DOHH2 (cell line): ENCODE results near the gene PTPRH.

Experiments used
- H3F3A ChIP-seq: fragments of 200-600 bp; sonication (generic), shearing (Covaris generic); 2 replicates; pipeline ENCODE4 v1.6.0; 2016; ENCODE audit warnings: antibody characterized with exemption, mild to moderate bottlenecking; ENCODE audit not compliant: control insufficient read depth, insufficient read depth
- H3K27ac ChIP-seq: fragments of 200-600 bp; sonication (generic); 2 replicates; pipeline ENCODE4 v1.5.1; 2014; ENCODE audit warnings: low read depth, mild to moderate bottlenecking, low read length, moderate library complexity
- H3K27me3 ChIP-seq: fragments of 200-600 bp; sonication (generic); 2 replicates; pipeline ENCODE4 v1.6.1; 2014; ENCODE audit warnings: mild to moderate bottlenecking, low read length, mixed read lengths; ENCODE audit not compliant: control insufficient read depth
- H3K36me3 ChIP-seq: fragments of 200-600 bp; sonication (generic); 2 replicates; pipeline ENCODE4 v1.6.1; 2014; ENCODE audit warnings: mild to moderate bottlenecking, low read length, moderate library complexity, mixed read lengths; ENCODE audit not compliant: control insufficient read depth
- H3K4me1 ChIP-seq: fragments of 200-600 bp; sonication (generic); 2 replicates; pipeline ENCODE4 v1.6.1; 2014; ENCODE audit warnings: mild to moderate bottlenecking, low read length, mixed read lengths; ENCODE audit not compliant: control insufficient read depth
- H3K4me2 ChIP-seq: fragments of 200-600 bp; sonication (generic); 2 replicates; pipeline ENCODE4 v1.6.0; 2014; ENCODE audit warnings: mild to moderate bottlenecking, low read length, moderate library complexity
- H3K4me3 ChIP-seq: fragments of 200-600 bp; sonication (generic); 2 replicates; pipeline ENCODE4 v1.5.1; 2014; ENCODE audit warnings: mild to moderate bottlenecking, low read length, mixed read lengths
- H3K79me2 ChIP-seq: fragments of 200-600 bp; sonication (generic); 2 replicates; pipeline ENCODE4 v1.6.1; 2014; ENCODE audit warnings: mild to moderate bottlenecking, low read length, mixed read lengths; ENCODE audit not compliant: control insufficient read depth
- H3K9me2 ChIP-seq: fragments of 200-600 bp; sonication (generic); replicated peaks from 2 replicates; pipeline ENCODE4 v1.6.1; 2014; ENCODE audit warnings: mild to moderate bottlenecking, low read length, mixed read lengths; ENCODE audit not compliant: control insufficient read depth
- H3K9me3 ChIP-seq: fragments of 200-600 bp; sonication (generic); 2 replicates; pipeline ENCODE4 v1.6.1; 2014; ENCODE audit warnings: antibody characterized with exemption, low read length, mixed read lengths; ENCODE audit not compliant: control insufficient read depth, insufficient read depth
- H4K20me1 ChIP-seq: fragments of 200-600 bp; sonication (generic); 2 replicates; pipeline ENCODE4 v1.6.0; 2014; ENCODE audit warnings: low read depth, mild to moderate bottlenecking, antibody characterized with exemption, low read length, moderate library complexity; ENCODE audit not compliant: control insufficient read depth, insufficient read depth
- EZH2phosphoT487 ChIP-seq: fragments of 200-600 bp; sonication (generic); IDR thresholded peaks from 2 replicates; pipeline ENCODE4 v1.6.1; 2017; ENCODE audit warnings: borderline replicate concordance, mild to moderate bottlenecking, antibody characterized with exemption, low read length, moderate library complexity, mixed read lengths
- TF ChIP-seq, protein P1 (sequence below): fragments of 200-600 bp; sonication (generic); IDR thresholded peaks from one replicate; pipeline ENCODE4 v1.5.1; 2014; ENCODE audit warnings: antibody characterized with exemption, mild to moderate bottlenecking, low read depth, low read length; ENCODE audit not compliant: poor library complexity, severe bottlenecking

The PTPRH gene

DNA sequence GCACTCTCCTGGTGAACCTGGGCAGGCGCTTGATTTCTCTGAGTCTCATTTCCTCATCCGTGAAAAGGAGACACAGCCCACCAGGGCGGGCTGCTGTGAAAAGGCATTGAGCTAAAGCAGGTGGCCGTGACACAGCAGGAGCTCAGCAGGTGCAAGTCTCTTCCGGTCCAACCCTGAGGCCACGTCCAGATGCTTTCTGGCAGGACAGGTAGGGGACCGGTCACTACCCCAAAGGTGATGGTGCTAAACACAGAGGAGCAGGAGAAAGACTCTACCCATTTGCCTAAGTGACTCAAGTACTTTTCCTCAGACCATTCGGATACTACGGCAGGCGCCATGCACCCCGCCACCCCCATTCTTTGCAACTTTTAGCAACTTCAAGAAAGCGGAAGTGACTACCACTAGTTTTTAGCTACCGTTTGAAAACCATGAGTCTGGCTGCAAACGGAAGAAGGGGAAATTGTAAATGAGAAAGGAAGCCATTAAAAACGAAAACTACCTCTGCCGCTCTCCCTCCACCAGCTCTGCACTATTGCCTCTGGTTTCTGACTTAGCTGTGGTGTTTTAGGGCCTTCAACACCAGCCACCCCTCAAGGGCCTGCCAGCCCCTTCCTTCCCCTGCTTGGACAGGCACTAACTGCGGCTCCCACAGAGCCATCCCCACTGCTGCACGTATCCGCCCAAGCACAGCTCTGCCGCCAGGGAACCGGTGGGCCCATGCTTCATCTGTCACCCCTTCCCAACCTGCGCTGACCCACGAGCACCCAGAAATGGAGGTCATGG is 44.7 kb upstream of the PTPRH start:
- peak overlapping the region; percentile 99 for H3K4me2 ChIP-seq
- TF ChIP-seq, protein P1, sequence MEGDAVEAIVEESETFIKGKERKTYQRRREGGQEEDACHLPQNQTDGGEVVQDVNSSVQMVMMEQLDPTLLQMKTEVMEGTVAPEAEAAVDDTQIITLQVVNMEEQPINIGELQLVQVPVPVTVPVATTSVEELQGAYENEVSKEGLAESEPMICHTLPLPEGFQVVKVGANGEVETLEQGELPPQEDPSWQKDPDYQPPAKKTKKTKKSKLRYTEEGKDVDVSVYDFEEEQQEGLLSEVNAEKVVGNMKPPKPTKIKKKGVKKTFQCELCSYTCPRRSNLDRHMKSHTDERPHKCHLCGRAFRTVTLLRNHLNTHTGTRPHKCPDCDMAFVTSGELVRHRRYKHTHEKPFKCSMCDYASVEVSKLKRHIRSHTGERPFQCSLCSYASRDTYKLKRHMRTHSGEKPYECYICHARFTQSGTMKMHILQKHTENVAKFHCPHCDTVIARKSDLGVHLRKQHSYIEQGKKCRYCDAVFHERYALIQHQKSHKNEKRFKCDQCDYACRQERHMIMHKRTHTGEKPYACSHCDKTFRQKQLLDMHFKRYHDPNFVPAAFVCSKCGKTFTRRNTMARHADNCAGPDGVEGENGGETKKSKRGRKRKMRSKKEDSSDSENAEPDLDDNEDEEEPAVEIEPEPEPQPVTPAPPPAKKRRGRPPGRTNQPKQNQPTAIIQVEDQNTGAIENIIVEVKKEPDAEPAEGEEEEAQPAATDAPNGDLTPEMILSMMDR, result no peak
- no peak for TF ChIP-seq EZH2phosphoT487
- H3K27ac ChIP-seq, result peak overlapping the region; percentile 99

DNA sequence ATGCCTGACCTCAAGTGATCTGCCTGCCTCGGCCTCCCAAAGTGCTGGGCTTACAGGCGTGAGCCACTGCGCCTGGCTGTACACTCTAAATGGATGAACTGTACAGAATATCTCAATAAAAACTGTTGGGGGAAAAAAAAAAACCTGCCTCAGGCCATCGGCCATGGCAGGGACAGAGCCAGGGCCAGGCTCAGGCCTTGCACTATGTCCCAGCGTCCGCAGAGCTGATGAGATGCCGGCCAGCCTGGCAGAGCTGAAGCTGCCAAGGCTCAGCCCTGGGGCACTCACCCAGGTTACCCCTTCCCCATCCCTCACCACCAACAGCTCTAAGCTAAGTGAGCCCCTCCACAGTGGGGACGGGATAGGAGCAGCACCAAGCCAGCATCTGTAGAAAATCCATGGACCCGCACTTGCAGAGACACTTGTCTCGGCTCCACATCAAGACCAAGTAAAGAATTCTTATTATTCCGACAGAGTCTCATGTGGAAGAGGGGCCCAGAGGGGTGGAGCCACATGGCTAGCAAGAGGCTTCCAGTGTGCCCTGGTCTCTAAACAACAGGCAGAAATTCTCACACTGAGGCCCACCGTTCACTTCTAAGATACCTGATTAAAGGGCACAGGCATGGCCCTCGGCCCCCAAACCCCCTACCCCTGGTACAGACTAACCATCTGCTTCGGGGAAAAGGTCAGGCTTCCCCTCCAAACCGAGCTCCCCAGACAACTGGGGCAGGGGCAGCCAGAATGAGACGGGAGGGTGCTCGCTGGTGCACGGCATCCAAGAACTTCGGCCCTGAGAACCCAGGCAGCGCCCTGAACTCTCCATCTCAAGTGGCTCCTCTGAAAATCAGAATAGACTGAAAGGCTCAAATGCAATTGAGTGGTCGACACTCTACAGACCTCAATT is 43.7 kb upstream of the PTPRH start:
- H4K20me1 ChIP-seq, result peaks cover 30% of the 10 kb centered on the region; the same call in 1 of the 2 replicates
- no peaks in the 10 kb centered on the region for H3K9me2 ChIP-seq
- peaks cover 100% of the 10 kb centered on the region for H3K79me2 ChIP-seq
- H3K27ac ChIP-seq, result peak overlapping the region; percentile 99
- no peaks in the 10 kb centered on the region for H3K9me3 ChIP-seq
- TF ChIP-seq, protein P1, result no peak
- TF ChIP-seq EZH2phosphoT487, result no peak
- H3F3A ChIP-seq, result peaks cover 29% of the 10 kb centered on the region
- peak overlapping the region; percentile 97 for H3K4me3 ChIP-seq
- peaks cover 95% of the 10 kb centered on the region for H3K36me3 ChIP-seq
- H3K27me3 ChIP-seq, result no peaks in the 10 kb centered on the region
- H3K4me1 ChIP-seq, result peaks cover 53% of the 10 kb centered on the region
- peak overlapping the region; percentile 99 for H3K4me2 ChIP-seq

More for the DNA sequence above, 44.7 kb upstream of the PTPRH start:
- peaks cover 86% of the 10 kb centered on the region for H3K36me3 ChIP-seq
- no peaks in the 10 kb centered on the region for H3K9me2 ChIP-seq
- peaks cover 23% of the 10 kb centered on the region; the same call in 1 of the 2 replicates for H4K20me1 ChIP-seq
- H3K4me3 ChIP-seq, result peak overlapping the region; percentile 97
- H3K4me1 ChIP-seq, result peaks cover 53% of the 10 kb centered on the region
- peaks cover 29% of the 10 kb centered on the region for H3F3A ChIP-seq
- no peaks in the 10 kb centered on the region for H3K9me3 ChIP-seq
- H3K79me2 ChIP-seq, result peaks cover 98% of the 10 kb centered on the region
- H3K27me3 ChIP-seq, result no peaks in the 10 kb centered on the region

DNA sequence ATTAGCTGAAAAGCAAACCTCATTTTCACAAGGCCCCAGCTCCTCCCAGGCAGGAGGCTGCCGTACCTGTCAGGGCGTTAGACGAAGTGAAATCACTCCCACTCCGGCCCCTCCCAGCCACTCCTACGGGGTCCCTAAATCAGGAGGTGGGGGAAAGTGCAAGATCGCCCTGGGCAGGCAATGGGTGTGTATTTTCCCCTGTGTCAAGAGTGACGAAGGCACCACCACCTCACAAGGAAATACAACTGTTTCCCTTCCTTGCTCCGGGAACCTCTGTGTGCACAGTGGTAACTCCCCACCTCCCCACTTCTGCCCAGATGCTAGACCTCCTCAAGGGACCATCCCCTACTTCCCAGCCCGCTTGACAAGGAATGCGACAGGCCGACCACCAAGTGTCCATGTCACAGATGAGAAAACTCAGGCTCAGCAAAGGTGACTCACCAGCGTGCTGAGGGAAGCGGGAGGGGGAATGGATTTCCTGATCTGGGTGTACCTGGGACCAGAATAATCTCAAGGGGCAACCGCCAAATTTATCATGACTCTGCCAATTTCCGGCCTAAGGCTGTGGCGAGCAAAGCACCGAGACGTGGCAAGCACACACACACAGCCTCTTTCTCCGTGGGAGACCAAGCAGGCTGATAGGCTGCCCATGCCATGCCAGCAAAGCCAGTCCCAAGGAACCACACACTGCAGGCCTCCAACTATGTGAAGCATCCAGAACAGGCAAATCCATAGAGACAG is 42.2 kb upstream of the PTPRH start:
- H3F3A ChIP-seq, result peaks cover 28% of the 10 kb centered on the region
- no peaks in the 10 kb centered on the region for H3K9me2 ChIP-seq
- no peaks in the 10 kb centered on the region for H3K27me3 ChIP-seq
- peaks cover 51% of the 10 kb centered on the region for H3K4me1 ChIP-seq
- H3K36me3 ChIP-seq, result peaks cover 95% of the 10 kb centered on the region
- no peaks in the 10 kb centered on the region for H3K9me3 ChIP-seq
- peak overlapping the region; percentile 17 for H3K27ac ChIP-seq
- peak overlapping the region; percentile 99 for H3K4me2 ChIP-seq
- H3K79me2 ChIP-seq, result peaks cover 100% of the 10 kb centered on the region
- peak overlapping the region; percentile 37 for H3K4me3 ChIP-seq
- H4K20me1 ChIP-seq, result peaks cover 38% of the 10 kb centered on the region; the same call in 1 of the 2 replicates
- TF ChIP-seq, protein P1, result no peak
- TF ChIP-seq EZH2phosphoT487, result no peak
